Measurements from ENCODE around the gene TMEM250. TPM values are rescaled to one million over a fixed set of nuclear protein-coding genes. Genes with fewer than 3 reads are reported as not detected.
A peak's percentile ranks its signal among the peaks of the same experiment; 100 is the strongest.

TMEM250 gene
- total RNA-seq, 3 donors from 2014 or later (not counting 1 experiment from before 2014, with no cell fraction given), result 19.5 to 34.3 (median 33.6) TPM

- Histone ChIP-seq H3K4me3 (ENCODE audit: low read length) (peak within 1 kb of the TSS; percentile 50), H3K27me3 (ENCODE audit: control insufficient read depth, insufficient read depth, low read length) (no peaks in the 10 kb centered on the region), H3K36me3 (ENCODE audit: control insufficient read depth, insufficient read depth, low read length) (no peaks in the 10 kb centered on the region), H3K9me3 (ENCODE audit: control insufficient read depth, insufficient read depth, low read length) (no peaks in the 10 kb centered on the region), H3K4me1 (ENCODE audit: control insufficient read depth, insufficient read depth, low read length) (peaks cover 48% of the 10 kb centered on the region), H3K27ac (ENCODE audit: low read length) (peak within 1 kb of the TSS; percentile 72)
- no peak for TF ChIP-seq CTCF (IDR thresholded peaks at IDR 0.05)
- Mint-ChIP-seq H3K36me3 (no peaks in the 10 kb centered on the region), H3K4me1 (peaks cover 12 to 59% of the 10 kb centered on the region in 2 donors), H3K4me3 (peak within 1 kb of the TSS; percentile 89), H3K9me3 (no peaks in the 10 kb centered on the region), H3K27me3 (ENCODE audit: low read depth in 2 of 2) (no peaks in the 10 kb centered on the region), H3K27ac (peak within 1 kb of the TSS; percentile 62 to 83)
- intact Hi-C loops (cut with micrococcal nuclease), result no loop called here
- DNase-seq (peak; percentile 44 to 47), ATAC-seq (peak; percentile 29 to 41 (median 33))
- 2% methylated on average over 143 of the region's 143 CpGs for WGBS (ENCODE audit: insufficient coverage)
Observed at GRCh38 chr9:136095070-136096058, 23.3 kb downstream of the TMEM250 start, which contains the start of gene NACC2. Gene NACC2 (minus strand): TSS chr9:136095289. CDS start chr9:136050521, 44,768 bp downstream.

DNA sequence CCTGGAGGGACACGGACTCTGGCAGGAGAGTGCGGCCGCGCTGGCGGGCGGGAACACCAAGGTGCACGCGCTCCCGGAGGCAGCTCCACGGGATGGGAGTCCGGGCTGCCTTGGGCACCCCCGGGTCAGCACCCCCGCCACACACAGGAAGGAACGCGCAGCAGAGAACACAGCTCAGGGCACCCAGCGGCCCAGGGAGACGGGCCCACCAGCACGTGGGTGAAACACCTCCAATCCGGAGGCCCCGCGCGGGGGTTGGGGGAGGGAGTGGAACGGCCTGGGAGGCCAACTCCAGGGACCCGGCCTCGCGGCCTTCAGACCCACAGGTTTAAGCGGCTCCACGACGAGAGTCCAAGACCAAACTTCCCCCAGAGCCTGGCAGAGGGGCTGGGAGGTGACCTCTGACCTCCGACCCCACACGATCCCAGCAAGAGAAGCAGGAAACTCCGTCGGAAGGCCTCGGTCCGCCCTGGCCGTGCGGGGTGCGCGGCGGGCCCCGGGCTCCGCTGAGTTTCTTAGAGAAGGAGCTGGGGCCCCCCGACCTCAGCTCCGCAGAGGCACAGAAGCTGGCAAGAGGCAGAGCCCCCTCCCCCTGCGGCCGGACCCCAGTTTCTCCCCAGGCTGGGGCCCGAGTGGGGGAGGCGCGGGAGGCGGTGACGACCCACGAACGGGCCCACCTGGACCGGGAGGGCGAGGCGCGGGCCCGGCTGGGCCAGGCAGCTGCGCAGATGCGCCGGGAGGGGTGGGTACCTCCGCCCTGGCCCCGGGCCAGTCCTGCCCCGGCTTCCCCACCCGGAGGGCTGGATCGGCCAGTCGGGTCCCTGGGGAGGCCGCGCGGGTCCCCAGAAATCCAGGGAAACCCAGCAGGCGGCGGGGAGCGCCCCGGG lies 24.4 kb downstream of the TMEM250 start:
- Mint-ChIP-seq H3K27ac (peak overlapping the region; percentile 62 to 83), H3K27me3 (ENCODE audit: low read depth in 2 of 2) (no peaks in the 10 kb centered on the region), H3K4me1 (peaks cover 10 to 51% of the 10 kb centered on the region in 2 donors), H3K36me3 (no peaks in the 10 kb centered on the region), H3K9me3 (no peaks in the 10 kb centered on the region), H3K4me3 (peak overlapping the region; percentile 89)
- DNase-seq, result peak; percentile 64 to 65
- Histone ChIP-seq H3K36me3 (ENCODE audit: control insufficient read depth, insufficient read depth, low read length) (no peaks in the 10 kb centered on the region), H3K4me1 (ENCODE audit: control insufficient read depth, insufficient read depth, low read length) (peaks cover 51% of the 10 kb centered on the region), H3K9me3 (ENCODE audit: control insufficient read depth, insufficient read depth, low read length) (no peaks in the 10 kb centered on the region), H3K27ac (ENCODE audit: low read length) (peak overlapping the region; percentile 72), H3K4me3 (ENCODE audit: low read length) (peak overlapping the region; percentile 50), H3K27me3 (ENCODE audit: control insufficient read depth, insufficient read depth, low read length) (no peaks in the 10 kb centered on the region)
- ATAC-seq, result peak; percentile 74 to 79 (median 78)
- intact Hi-C loops (cut with micrococcal nuclease), result loop anchor here (1.0 kb wide), 1 partner anchor 12 kb away; no protein-coding TSS in a partner anchor
- TF ChIP-seq CTCF (IDR thresholded peaks at IDR 0.05), result no peak
- 9% methylated on average over 74 of the region's 74 CpGs for WGBS (ENCODE audit: insufficient coverage)

GRCh38 chr9:136093346-136093986 lies 25.2 kb downstream of the TMEM250 start:
- peaks cover 51% of the 10 kb centered on the region for H3K4me1 ChIP-seq (ENCODE audit: control insufficient read depth, insufficient read depth, low read length)
- no peak for DNase-seq

More at GRCh38 chr9:136093346-136093986, 25.2 kb downstream of the TMEM250 start:
- peak overlapping the region; percentile 72 for H3K27ac ChIP-seq (ENCODE audit: low read length)
- peak overlapping the region; percentile 50 for H3K4me3 ChIP-seq (ENCODE audit: low read length)
- H3K4me3 Mint-ChIP-seq, result peak overlapping the region; percentile 89
- 89% methylated on average over 16 of the region's 16 CpGs for WGBS (ENCODE audit: insufficient coverage)
- H3K27ac Mint-ChIP-seq, result peak overlapping the region; percentile 62 to 83
- intact Hi-C loops (cut with micrococcal nuclease), result no loop called here
- H3K36me3 ChIP-seq (ENCODE audit: control insufficient read depth, insufficient read depth, low read length), result no peaks in the 10 kb centered on the region
- H3K36me3 Mint-ChIP-seq, result no peaks in the 10 kb centered on the region
- no peaks in the 10 kb centered on the region for H3K27me3 ChIP-seq (ENCODE audit: control insufficient read depth, insufficient read depth, low read length)
- no peak for ATAC-seq
- peaks cover 2 to 43% of the 10 kb centered on the region in 2 donors for H3K4me1 Mint-ChIP-seq
- H3K9me3 Mint-ChIP-seq, result no peaks in the 10 kb centered on the region
- no peaks in the 10 kb centered on the region for H3K27me3 Mint-ChIP-seq (ENCODE audit: low read depth in 2 of 2)
- TF ChIP-seq CTCF (IDR thresholded peaks at IDR 0.05), result no peak
- no peaks in the 10 kb centered on the region for H3K9me3 ChIP-seq (ENCODE audit: control insufficient read depth, insufficient read depth, low read length)

Data from natural killer cell (primary cell).